H54 (cell line): Measurements from ENCODE around the gene SMYD1.

Experiments used
- DNase-seq: peaks from one replicate; pipeline ENCODE4 v3.0.0; 2011; ENCODE audit warnings: low spot score, mixed read lengths; ENCODE audit not compliant: insufficient read length
- FAIRE-seq: peaks from 3 replicates; lab custom pipeline; 2011; peaks lifted over from hg19 to GRCh38; lab: Jason Lieb, UNC
- POLR2A ChIP-seq: IDR thresholded peaks from 2 replicates; pipeline ENCODE4 v1.6.1; 2011; ENCODE audit warnings: low read depth, mild to moderate bottlenecking, low read length

SMYD1 gene

DNA sequence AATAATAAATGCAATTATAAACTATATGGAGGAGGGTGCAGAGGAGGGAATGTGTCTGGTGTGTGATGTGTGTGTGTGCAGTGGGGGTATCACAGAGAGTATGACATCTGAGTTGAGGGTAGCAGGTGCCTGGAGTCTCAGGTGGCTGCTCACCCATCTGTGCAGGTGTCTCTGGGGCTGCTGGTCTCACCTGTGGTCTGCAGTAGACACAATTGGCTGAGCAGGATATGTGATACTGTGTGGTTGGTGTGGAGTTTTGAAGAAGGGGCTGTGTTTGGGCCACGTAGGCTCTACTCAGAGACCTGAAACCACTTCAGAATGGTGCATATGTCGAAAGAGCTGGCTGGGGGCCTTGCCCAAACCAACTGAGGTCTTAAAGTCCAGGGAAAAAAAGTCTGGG, 43.2 kb downstream of the SMYD1 start:
- no peak for DNase-seq
- no peak for FAIRE-seq
- no peak for TF ChIP-seq POLR2A

DNA sequence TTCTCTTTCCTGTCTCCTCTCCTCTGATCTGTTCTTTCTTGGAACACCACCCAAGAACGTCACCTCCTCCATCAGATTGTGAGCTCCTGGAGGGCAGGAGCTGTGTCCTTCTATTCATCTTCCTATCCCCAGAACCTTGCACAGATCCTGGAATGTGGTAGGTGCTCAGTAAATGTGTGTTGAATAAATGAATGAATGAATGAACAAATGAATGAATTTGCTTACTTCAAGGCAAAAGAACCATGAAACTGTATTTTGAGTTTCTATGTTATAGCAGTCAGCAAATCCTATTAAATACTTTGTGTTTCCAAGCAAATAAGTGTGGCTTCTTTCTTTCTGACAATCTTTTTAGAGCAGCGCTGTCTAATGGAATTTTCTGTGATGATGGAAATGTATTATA, 45.4 kb downstream of the SMYD1 start:
- no peak for TF ChIP-seq POLR2A
- FAIRE-seq (no peak), DNase-seq (no peak)

DNA sequence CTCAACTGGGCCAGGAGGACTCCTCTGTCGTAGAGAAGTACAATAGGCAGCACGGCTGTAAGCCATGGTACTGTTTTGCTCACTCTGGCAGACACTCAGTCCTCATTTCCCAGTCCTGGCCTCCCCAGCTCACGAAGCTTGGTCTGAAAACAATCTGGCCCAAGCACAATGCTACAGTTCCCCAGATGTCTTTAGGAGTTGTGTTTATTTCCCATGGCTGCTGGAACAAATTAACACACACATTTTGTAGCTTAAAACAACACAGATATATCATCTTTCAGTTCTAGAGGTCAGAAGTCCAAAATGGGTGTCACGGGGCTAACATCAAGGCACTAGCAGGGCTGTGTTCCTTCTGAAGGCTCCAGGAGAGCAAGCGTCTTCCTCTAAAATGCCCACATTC, 47.3 kb downstream of the SMYD1 start:
- FAIRE-seq (no peak), DNase-seq (no peak)
- no peak for TF ChIP-seq POLR2A

DNA sequence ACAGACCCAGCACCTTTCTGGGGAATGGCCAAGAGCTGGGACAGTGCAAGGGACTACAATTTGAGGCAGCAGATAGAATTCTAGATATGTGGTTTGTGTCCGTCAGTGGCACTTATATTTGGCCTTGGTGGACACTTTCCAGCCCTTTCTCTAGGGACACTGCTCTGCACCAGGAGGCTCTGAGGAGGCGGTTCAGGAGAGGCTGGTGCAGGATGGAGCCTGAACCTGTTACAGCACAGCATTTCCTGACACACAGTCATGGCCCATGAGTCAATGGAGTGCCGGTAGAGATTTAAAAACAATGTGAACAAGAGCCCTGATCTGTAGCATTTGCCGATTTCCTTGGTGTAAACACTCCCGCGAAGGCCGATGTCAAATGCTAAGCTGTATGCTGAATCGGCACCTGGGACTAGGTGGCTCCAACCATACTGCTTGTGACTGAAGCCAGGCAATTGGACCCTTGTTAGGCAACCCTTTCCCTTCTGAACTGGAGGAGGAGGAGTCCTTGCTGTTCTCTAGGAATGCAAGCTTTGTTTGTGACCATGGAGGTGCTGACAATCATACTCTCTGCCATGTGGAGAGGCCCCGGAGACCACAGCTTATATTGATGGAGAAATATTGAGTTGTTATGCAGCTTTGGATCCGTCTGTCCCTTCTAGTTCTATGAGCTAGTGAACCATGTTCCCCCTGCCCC, 48.3 kb downstream of the SMYD1 start:
- no peak for TF ChIP-seq POLR2A
- FAIRE-seq (no peak), DNase-seq (no peak)

DNA sequence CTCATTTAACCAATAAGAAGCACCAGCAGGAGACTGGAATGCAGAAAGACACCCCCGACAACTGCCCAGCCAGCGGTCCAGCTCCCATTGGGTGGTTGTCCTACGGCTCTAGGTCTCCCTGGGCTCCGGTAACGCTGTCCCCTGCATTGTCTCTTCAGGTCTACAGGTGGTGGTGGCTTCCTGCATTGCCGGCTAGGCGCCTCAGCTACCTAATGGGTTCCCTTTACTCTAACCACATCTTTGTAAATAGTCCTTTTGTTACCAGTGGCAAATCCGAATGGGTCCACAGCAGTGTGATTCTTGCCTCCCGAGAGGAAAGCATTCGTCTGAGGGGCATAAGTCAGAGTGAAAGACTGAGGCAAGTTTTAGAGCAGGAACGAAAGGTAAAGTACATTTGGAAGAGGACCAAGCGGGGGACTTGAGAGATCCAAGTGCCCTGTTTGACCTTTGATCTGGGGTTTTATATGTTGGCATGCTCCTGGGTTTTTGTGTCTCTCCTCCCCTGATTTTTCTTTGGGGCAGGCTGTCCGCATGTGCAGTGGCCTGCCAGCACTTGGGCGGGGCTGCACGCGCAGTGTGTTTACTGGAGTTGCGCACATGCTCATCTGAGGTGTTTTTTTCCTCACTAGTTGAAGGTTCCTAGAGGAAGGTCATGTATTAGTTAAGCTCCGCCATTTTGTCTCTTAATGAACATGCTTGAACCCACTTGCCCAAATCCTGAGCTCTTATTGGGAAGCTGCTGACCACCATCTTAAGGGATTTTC, 49.2 kb downstream of the SMYD1 start:
- FAIRE-seq (no peak), DNase-seq (no peak)
- no peak for TF ChIP-seq POLR2A

DNA sequence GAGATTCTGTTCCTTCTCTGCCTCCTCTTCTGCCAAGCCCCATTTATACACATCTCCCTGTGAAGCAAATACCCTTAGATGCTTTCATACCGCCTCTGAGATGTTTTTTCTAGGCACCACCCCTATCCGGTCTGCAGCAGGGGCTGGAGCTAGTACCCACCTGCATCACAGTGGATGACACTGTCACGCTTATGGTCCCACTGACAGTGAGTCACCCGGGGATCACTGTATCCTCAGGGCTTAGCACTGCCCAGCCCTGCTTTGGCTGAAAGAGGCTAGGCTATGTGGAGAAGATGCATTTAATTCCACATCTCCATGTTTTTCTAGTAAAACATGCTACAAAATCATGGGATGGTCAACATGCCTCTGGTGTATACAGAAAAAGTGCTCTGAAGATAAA, 50.3 kb downstream of the SMYD1 start:
- FAIRE-seq (no peak), DNase-seq (no peak)
- no peak for TF ChIP-seq POLR2A

DNA sequence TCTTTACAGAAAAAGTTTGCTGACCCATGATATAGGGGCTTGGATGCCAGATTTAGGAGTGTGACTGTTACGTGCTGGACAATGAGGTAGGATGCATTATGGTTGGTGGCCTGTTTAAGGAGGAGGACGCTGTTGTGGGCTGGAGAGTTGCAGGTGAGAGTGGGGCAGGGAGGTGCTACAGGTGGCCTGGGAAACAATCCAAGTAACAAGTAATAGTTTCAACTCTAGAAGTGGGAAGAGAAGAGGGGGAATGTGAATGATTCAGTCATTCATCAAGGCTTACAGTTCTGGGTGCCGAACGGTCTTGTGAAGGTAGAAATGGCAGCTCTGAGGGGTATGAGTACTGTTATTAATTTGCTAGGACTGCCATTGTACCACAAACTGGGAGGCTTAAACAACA, 54.1 kb downstream of the SMYD1 start:
- DNase-seq, result no peak
- no peak for FAIRE-seq
- no peak for TF ChIP-seq POLR2A

DNA sequence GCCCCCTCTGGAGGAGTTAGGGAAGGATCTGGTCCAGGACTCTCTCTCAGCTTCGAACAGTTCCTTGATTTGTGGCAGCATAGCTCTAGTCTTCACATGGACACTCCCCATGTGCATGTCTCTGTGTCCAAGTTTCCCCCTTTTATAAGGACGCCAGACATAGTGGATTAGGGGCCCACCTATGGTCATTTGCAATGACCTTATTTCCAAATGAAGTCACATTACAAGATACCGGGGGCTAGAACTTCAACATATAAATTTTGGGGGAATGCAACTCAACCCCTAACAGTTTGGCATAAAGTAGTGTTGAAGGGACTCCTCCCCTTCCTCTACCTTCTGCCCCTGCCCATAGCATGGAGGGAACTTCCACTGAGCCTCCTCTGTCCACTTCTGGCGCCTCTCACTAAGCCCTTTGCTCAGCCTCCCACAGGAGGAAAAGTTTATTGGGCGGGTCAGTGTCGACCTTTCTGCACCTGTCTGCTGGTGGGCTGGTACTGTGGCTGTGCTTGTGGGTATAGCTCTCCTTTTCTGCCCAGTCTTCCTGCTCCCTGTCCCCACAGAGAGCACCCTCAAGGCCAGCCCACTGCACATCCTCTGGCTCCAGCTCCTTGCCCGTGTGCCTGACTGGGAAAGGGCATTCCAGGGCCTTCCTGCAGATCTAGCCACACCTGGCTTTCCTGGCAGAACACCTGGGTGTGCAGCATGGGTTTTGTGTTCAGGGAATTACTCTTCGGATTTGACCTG, 54.7 kb downstream of the SMYD1 start:
- FAIRE-seq, result no peak
- no peak for DNase-seq
- TF ChIP-seq POLR2A, result no peak

DNA sequence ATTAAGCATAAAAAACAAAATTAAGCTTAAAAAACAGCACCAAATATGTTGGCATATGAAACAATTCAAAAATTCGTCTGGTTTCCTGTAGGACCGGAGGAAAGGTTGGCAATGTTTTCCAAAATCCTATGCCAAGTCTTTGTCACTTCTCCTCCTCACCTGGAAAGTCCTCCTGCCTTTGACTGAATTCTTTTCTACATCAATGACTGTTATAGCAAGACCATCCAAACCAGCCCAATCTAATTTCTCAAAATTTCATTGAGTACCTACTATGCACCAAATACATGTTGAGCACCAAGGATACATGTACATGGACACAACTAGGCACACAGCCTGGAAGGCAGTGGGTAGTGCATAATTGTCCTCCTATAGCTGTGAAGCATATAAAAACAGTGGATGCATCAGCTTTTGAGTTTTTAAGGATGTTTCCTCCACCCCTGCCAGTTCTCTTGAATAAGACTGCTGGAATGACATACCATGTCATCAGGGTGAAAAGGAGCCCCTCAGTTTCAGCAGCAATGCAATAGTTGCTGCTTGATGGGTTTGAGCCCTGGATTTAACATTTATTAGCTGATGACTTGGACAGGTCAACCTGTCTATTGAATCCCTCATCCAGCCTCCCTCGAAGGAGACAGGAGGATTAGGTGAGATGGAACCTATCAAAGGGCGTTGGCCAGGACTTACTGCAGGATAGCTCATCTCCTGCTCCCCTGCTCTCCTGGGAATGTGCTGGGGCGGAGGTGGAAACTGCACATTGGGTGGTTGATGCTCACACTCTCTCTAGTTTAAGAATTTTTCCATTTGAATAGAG, 55.7 kb downstream of the SMYD1 start:
- no peak for FAIRE-seq
- DNase-seq, result no peak
- TF ChIP-seq POLR2A, result no peak

DNA sequence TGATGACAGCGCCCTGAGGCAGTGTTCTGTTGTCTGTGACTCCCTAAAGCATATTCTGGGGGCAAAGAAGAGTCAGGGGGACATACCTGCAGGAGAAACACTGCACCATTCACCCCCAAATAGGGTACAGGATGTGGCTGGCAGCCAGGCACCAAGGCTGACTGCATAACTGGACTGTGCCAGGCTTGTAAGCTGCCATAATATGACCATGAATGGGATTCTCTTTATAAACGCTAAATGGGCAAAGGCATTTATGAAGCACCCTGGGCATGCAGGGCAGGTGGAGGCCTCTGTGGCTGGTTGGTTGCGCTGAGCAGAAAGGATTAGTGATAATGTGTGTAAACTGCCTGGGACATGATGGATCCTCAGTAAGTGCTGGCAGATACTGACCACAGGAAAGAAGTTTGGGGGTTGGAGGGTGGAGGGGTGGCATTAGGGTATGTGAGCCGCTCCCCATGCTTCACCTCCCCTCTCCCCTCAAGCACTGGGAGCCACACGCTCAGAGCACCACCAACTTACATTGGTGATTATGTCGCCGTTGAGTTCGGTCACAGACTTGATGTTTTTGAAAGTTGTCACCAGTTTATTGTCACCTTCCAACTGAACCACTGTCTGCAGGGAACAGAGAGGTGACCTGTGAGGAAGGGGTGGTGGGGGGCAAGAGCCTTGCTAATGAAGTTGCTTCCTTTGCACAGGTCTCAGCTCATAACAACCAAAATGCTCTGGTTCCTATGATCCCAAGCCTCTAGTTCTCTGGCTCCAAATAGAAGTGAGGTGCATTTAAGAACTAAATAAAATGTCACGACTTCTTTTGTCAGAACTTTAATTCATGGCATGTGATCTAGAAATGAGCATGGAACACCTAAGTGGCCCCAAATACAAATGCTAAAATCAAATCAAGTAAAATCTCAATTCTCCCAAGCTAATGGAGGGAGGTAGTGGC, 56.6 kb downstream of the SMYD1 start:
- no peak for TF ChIP-seq POLR2A
- FAIRE-seq (no peak), DNase-seq (no peak)

DNA sequence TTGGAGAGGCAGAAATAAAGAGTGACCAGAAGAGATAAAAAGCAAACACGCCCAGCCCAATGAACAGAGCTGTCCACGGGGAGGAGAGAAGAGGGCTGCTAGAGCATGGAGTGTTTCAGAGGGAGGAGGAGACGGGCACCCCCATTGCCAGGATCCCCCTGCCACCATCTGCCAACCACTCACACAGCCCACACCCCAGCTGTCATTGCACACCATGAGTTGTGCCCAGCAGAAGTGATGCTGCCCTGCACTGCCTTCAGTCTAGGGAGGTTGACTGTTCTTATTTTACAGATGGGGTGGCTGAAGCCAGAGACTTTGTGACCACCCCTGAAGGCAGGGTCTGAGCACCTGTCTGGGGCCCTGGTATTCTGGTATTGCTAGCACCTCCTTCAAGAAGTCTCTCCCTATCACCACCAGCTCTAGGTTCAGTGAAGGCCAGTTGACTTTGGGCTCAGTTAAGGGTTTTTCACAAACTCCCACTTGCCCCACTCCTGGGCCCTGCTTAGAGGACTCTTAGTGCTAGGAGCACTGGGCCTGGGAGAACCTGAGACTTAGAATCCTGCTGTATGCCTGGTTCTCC, 57.8 kb downstream of the SMYD1 start:
- no peak for TF ChIP-seq POLR2A
- FAIRE-seq (no peak), DNase-seq (no peak)

DNA sequence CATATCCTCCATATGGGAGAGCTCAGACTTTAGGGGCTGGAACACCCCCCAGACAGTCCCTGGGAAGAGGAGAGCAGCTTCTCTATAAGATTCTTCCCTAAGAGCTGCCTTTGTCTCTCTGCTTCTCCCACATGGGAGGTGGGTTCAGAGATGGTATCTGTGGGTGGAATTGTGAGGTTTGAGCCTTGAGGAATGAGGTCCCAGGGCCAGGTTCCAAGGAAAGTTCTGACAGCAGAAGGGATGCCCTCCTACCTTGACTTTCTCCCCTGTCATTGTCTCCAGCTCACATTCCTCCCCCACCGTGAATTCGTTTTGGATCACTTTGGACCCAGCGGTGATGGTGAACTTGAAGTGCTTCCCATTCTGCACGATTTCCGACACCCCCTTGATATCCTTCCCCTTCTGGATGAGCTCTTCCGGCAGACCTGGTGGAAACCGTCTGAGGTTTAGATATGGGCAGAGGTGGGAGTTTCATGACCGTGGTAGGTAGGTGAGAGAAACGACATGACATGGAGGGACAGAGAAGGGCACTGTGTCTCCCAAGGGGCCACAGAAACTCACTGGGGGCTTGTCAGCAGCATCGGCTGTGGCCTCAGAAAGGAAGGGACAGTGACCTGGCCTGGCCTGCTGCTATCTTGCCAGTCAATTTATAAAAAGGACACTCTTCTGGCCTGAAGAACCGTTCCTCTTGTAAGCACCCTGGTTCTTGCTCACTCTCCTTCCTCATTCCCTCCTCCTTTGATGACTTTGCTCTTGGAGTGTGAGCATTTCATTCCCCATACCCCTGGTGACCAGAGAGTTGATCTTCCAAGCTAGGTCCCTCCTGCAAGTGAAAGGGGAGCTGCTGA, 58.5 kb downstream of the SMYD1 start:
- no peak for TF ChIP-seq POLR2A
- DNase-seq (no peak), FAIRE-seq (no peak)
